Neutrophil (primary cell): ENCODE results near the gene GATAD2B.

Experiments
- H3K27ac ChIP-seq: fragments of 200-600 bp; sonication (generic); 2 replicates; pipeline ENCODE4 v1.5.1; 2016; ENCODE audit warnings: mild to moderate bottlenecking, moderate library complexity
- H3K27me3 ChIP-seq: fragments of 200-600 bp; sonication (generic); 2 replicates; pipeline ENCODE4 v1.6.0; 2016; ENCODE audit warnings: mild to moderate bottlenecking
- H3K36me3 ChIP-seq: fragments of 200-600 bp; sonication (generic); 2 replicates; pipeline ENCODE4 v1.5.1; 2017
- H3K4me1 ChIP-seq, 2 experiments: fragments of 200-600 bp in 1 of 2; sonication (generic) in 1 of 2; 1 replicate in 1 of 2; 2 replicates in 1 of 2; pipeline versions ENCODE4 v1.5.1 to v1.6.1; 2013 to 2016; ENCODE audit warnings: low read depth in 1 of 2, low read length in 1 of 2, mild to moderate bottlenecking in 1 of 2, moderate library complexity in 1 of 2; ENCODE audit not compliant: control insufficient read depth in 1 of 2, insufficient read depth in 1 of 2
- H3K4me3 ChIP-seq, 2 experiments: fragments of 200-600 bp in 1 of 2; sonication (generic) in 1 of 2; 1 replicate in 1 of 2; 2 replicates in 1 of 2; pipeline ENCODE4 v1.5.1; 2013 to 2016; ENCODE audit warnings: low read depth in 1 of 2, low read length in 1 of 2, mild to moderate bottlenecking in 1 of 2, moderate library complexity in 1 of 2
- H3K9me3 ChIP-seq: fragments of 200-600 bp; sonication (generic); 2 replicates; pipeline ENCODE4 v1.5.1; 2016
- CTCF ChIP-seq: fragments of 200-600 bp; sonication (generic); IDR thresholded peaks from 2 replicates; pipeline ENCODE4 v1.5.1; 2016; ENCODE audit warnings: antibody characterized with exemption

GATAD2B gene

GRCh38 chr1:153803470-153804056, 119.2 kb downstream of the GATAD2B start:
- H3K36me3 ChIP-seq: peaks cover 29% of the 10 kb centered on the region

GRCh38 chr1:153801786-153802697, 120.7 kb downstream of the GATAD2B start:
- Histone ChIP-seq H3K4me1 (peaks cover 17 to 23% of the 10 kb centered on the region in 2 experiments), H3K4me3 (no peak overlapping the region), H3K27ac (no peak overlapping the region), H3K9me3 (no peaks in the 10 kb centered on the region), H3K27me3 (no peaks in the 10 kb centered on the region), H3K36me3 (peaks cover 14% of the 10 kb centered on the region)
- TF ChIP-seq CTCF: no peak

More at GRCh38 chr1:153803470-153804056, 119.2 kb downstream of the GATAD2B start:
- Histone ChIP-seq H3K27me3 (no peaks in the 10 kb centered on the region), H3K4me1 (peaks cover 13 to 20% of the 10 kb centered on the region in 2 experiments), H3K27ac (no peak overlapping the region), H3K4me3 (no peak overlapping the region), H3K9me3 (no peaks in the 10 kb centered on the region)
- TF ChIP-seq CTCF: no peak

- peaks cover 10 to 15% of the 10 kb centered on the region in 2 experiments for H3K4me1 ChIP-seq
- no peaks in the 10 kb centered on the region for H3K9me3 ChIP-seq
- H3K36me3 ChIP-seq: peaks cover 12% of the 10 kb centered on the region
- no peak for TF ChIP-seq CTCF
- no peaks in the 10 kb centered on the region for H3K27me3 ChIP-seq
- H3K4me3 ChIP-seq: no peak overlapping the region
- no peak overlapping the region for H3K27ac ChIP-seq
Measured at GRCh38 chr1:153801028-153801625, 121.6 kb downstream of the GATAD2B start.

- TF ChIP-seq CTCF: no peak
- Histone ChIP-seq H3K27ac (no peak overlapping the region), H3K27me3 (no peaks in the 10 kb centered on the region), H3K36me3 (peaks cover 12% of the 10 kb centered on the region), H3K9me3 (no peaks in the 10 kb centered on the region), H3K4me3 (no peak overlapping the region), H3K4me1 (peaks cover 5 to 9% of the 10 kb centered on the region in 2 experiments)
Measured at GRCh38 chr1:153800516-153800915, 122.3 kb downstream of the GATAD2B start.

GRCh38 chr1:153799566-153800465, 123.0 kb downstream of the GATAD2B start:
- Histone ChIP-seq H3K27me3 (no peaks in the 10 kb centered on the region), H3K4me1 (peaks cover 5% of the 10 kb centered on the region in 2 experiments), H3K27ac (no peak overlapping the region), H3K4me3 (no peak overlapping the region), H3K9me3 (no peaks in the 10 kb centered on the region), H3K36me3 (peaks cover 12% of the 10 kb centered on the region)
- no peak for TF ChIP-seq CTCF
